ENCODE measurements around the gene BLACAT1.
"Not testable (repeated sequence)": the region's sequence is repeated elsewhere in the genome, so short reads cannot be mapped to it uniquely, and the experiment has no call there.

GRCh38 chr1:205432692-205433091 is 23.2 kb downstream of the BLACAT1 start:
- TF ChIP-seq CTCF (IDR thresholded peaks at IDR 0.05; ENCODE audit: insufficient read depth, low read length); POLR2AphosphoS5 (IDR thresholded peaks at IDR 0.05; ENCODE audit: low read depth): not testable (repeated sequence)

Data from HL-60 (cell line).